ENCODE measurements around the gene AXIN1. TPM values are rescaled to one million over a fixed set of nuclear protein-coding genes. Genes with fewer than 3 reads are reported as not detected.

AXIN1 gene
- total RNA-seq, 1 experiment from 2014 or later, result 53.3 TPM

DNA sequence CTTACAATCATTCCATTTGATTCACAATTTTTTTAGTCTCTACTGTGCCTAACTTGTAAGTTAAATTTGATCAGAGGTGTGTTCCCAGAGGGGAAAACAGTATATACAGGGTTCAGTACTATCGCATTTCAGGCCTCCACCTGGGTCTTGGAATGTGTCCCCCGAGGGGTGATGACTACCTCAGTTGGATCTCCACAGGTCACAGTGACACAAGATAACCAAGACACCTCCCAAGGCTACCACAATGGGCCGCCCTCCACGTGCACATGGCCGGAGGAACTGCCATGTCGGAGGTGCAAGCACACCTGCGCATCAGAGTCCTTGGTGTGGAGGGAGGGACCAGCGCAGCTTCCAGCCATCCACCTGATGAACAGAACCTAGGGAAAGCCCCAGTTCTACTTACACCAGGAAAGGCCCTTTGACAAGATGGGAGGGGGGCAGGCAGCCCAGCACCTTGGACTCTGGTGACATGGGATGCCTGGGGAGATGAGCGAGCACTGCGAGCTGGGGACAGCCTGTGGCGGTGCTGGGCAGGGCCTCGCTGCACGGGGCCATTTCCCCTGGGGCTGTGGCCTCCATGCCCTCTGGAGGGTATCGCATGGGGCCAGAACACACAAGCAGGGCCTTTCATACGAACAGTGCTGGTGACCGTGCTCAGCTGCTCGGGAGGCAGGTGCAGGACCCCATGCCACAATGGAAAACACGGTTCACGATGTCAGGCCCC, 35.6 kb downstream of the AXIN1 start:
- Histone ChIP-seq H3K4me1 (ENCODE audit: control insufficient read depth, insufficient read depth, low read length) (no peaks in the 10 kb centered on the region; the same call in 1 of the 2 replicates), H3K27me3 (ENCODE audit: control insufficient read depth, insufficient read depth, low read length) (no peaks in the 10 kb centered on the region), H3K27ac (ENCODE audit: low read length) (no peak overlapping the region), H3K9me3 (ENCODE audit: control insufficient read depth, insufficient read depth, low read depth, low read length) (no peaks in the 10 kb centered on the region), H3K4me3 (ENCODE audit: low read depth in 2 of 2, low read length in 2 of 2) (no peak overlapping the region), H3K36me3 (ENCODE audit: control insufficient read depth, insufficient read depth, low read length) (no peaks in the 10 kb centered on the region; the same call in 1 of the 2 replicates)
- in situ Hi-C loops (cut with HindIII; ENCODE audit: low pct_unique_long_range_greater_than_20kb, low sequenced_read_pairs) (no loop called here), intact Hi-C loops (cut with micrococcal nuclease; ENCODE audit: unreplicated experiment) (no loop called here)
- ATAC-seq, result no peak
- POLR2A ChIA-PET, result no interaction called here
- no peak for TF ChIP-seq SIN3A (IDR thresholded peaks at IDR 0.05; ENCODE audit: borderline replicate concordance, insufficient read depth, low read depth, low read length)
- no peak for TF ChIP-seq POLR2AphosphoS5 (IDR thresholded peaks at IDR 0.05; ENCODE audit: low read depth, low read length)
- TF ChIP-seq, protein P1, sequence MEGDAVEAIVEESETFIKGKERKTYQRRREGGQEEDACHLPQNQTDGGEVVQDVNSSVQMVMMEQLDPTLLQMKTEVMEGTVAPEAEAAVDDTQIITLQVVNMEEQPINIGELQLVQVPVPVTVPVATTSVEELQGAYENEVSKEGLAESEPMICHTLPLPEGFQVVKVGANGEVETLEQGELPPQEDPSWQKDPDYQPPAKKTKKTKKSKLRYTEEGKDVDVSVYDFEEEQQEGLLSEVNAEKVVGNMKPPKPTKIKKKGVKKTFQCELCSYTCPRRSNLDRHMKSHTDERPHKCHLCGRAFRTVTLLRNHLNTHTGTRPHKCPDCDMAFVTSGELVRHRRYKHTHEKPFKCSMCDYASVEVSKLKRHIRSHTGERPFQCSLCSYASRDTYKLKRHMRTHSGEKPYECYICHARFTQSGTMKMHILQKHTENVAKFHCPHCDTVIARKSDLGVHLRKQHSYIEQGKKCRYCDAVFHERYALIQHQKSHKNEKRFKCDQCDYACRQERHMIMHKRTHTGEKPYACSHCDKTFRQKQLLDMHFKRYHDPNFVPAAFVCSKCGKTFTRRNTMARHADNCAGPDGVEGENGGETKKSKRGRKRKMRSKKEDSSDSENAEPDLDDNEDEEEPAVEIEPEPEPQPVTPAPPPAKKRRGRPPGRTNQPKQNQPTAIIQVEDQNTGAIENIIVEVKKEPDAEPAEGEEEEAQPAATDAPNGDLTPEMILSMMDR (IDR thresholded peaks at IDR 0.05), result no peak
- TF ChIP-seq, protein P2, sequence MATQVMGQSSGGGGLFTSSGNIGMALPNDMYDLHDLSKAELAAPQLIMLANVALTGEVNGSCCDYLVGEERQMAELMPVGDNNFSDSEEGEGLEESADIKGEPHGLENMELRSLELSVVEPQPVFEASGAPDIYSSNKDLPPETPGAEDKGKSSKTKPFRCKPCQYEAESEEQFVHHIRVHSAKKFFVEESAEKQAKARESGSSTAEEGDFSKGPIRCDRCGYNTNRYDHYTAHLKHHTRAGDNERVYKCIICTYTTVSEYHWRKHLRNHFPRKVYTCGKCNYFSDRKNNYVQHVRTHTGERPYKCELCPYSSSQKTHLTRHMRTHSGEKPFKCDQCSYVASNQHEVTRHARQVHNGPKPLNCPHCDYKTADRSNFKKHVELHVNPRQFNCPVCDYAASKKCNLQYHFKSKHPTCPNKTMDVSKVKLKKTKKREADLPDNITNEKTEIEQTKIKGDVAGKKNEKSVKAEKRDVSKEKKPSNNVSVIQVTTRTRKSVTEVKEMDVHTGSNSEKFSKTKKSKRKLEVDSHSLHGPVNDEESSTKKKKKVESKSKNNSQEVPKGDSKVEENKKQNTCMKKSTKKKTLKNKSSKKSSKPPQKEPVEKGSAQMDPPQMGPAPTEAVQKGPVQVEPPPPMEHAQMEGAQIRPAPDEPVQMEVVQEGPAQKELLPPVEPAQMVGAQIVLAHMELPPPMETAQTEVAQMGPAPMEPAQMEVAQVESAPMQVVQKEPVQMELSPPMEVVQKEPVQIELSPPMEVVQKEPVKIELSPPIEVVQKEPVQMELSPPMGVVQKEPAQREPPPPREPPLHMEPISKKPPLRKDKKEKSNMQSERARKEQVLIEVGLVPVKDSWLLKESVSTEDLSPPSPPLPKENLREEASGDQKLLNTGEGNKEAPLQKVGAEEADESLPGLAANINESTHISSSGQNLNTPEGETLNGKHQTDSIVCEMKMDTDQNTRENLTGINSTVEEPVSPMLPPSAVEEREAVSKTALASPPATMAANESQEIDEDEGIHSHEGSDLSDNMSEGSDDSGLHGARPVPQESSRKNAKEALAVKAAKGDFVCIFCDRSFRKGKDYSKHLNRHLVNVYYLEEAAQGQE (IDR thresholded peaks at IDR 0.05; ENCODE audit: insufficient read depth in 1 of 2, low read depth in 2 of 2, low read length in 1 of 2), result no peak
- no peak for TF ChIP-seq TCF7L2 (IDR thresholded peaks at IDR 0.05; ENCODE audit: low read depth, low read length)
- DNase-seq (ENCODE audit: low read depth, low spot score), result no peak
- CTCF ChIA-PET, result no interaction called here
- BruUV-seq (replicated peaks), result no TSS peak

DNA sequence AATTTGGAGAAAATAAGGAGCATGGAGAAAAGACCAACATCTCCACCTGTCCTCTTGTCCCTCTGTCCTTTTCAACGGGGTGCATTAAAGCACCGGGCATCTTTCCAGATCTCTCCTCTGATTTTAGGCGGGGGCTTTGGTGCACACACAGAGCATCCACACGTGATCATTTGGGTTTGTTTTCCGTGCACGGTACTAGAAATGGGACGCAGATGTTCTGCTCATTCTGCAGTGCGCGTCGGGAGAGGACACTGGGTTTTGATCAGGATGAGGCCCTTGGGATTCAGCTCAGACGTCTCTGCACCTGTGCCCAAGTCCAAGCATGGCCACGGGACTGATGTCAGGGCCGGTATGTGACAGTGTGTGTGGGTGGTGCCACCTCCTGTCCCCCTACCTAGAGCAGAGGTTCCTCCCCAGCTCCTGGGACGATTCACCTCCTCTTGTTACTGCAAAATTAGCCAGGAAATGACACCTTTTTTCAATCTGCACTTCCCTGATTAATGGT, 37.7 kb downstream of the AXIN1 start:
- CTCF ChIA-PET, result no interaction called here
- POLR2A ChIA-PET, result interaction anchor here (0.5 kb wide), 1 partner anchor 107 kb away, joined by 3 read pairs; no protein-coding TSS in a partner anchor
- Histone ChIP-seq H3K4me3 (ENCODE audit: low read depth in 2 of 2, low read length in 2 of 2) (no peak overlapping the region), H3K4me1 (ENCODE audit: control insufficient read depth, insufficient read depth, low read length) (no peaks in the 10 kb centered on the region), H3K9me3 (ENCODE audit: control insufficient read depth, insufficient read depth, low read depth, low read length) (no peaks in the 10 kb centered on the region), H3K27me3 (ENCODE audit: control insufficient read depth, insufficient read depth, low read length) (no peaks in the 10 kb centered on the region), H3K36me3 (ENCODE audit: control insufficient read depth, insufficient read depth, low read length) (no peaks in the 10 kb centered on the region; the same call in 1 of the 2 replicates), H3K27ac (ENCODE audit: low read length) (no peak overlapping the region)
- no TSS peak for BruUV-seq (replicated peaks)
- intact Hi-C loops (cut with micrococcal nuclease; ENCODE audit: unreplicated experiment), result no loop called here
- TF ChIP-seq POLR2AphosphoS5 (IDR thresholded peaks at IDR 0.05; ENCODE audit: low read depth, low read length) (no peak), TCF7L2 (IDR thresholded peaks at IDR 0.05; ENCODE audit: low read depth, low read length) (no peak), SIN3A (IDR thresholded peaks at IDR 0.05; ENCODE audit: borderline replicate concordance, insufficient read depth, low read depth, low read length) (no peak)
- TF ChIP-seq, protein P2 (IDR thresholded peaks at IDR 0.05; ENCODE audit: insufficient read depth in 1 of 2, low read depth in 2 of 2, low read length in 1 of 2), result no peak
- TF ChIP-seq, protein P1 (IDR thresholded peaks at IDR 0.05), result no peak
- in situ Hi-C loops (cut with HindIII; ENCODE audit: low pct_unique_long_range_greater_than_20kb, low sequenced_read_pairs), result no loop called here
- DNase-seq (ENCODE audit: low read depth, low spot score), result no peak
- ATAC-seq, result no peak
